ENCODE measurements around the gene PLAAT2.

DNA sequence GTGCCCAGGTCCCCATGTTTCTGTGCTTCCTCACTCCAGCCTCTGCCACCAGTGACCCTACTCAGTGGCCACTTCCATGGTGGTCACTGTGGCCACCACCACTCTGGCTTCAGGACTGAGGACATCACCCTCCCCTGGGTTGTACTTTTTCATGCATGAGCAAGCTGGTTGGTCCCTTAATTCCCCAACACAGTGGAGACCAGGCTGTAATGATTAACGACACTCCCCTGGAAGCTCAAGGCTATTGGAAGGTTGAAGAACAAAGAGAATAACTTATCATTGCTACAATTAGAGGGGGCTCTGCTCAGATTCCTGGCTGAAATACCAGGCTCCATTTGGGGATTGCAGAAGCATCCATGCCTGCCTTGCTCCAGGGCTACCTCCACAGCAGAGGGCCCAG is 16.1 kb downstream of the PLAAT2 start:
- no peak for TF ChIP-seq RXRA (IDR thresholded peaks at IDR 0.05)
- TF ChIP-seq, protein P1, sequence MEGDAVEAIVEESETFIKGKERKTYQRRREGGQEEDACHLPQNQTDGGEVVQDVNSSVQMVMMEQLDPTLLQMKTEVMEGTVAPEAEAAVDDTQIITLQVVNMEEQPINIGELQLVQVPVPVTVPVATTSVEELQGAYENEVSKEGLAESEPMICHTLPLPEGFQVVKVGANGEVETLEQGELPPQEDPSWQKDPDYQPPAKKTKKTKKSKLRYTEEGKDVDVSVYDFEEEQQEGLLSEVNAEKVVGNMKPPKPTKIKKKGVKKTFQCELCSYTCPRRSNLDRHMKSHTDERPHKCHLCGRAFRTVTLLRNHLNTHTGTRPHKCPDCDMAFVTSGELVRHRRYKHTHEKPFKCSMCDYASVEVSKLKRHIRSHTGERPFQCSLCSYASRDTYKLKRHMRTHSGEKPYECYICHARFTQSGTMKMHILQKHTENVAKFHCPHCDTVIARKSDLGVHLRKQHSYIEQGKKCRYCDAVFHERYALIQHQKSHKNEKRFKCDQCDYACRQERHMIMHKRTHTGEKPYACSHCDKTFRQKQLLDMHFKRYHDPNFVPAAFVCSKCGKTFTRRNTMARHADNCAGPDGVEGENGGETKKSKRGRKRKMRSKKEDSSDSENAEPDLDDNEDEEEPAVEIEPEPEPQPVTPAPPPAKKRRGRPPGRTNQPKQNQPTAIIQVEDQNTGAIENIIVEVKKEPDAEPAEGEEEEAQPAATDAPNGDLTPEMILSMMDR (IDR thresholded peaks at IDR 0.05; ENCODE audit: low read depth, low read length, missing input control), result no peak
- no peak for TF ChIP-seq TAF1 (conservative IDR thresholded peaks at IDR 0.05)
- no peak for TF ChIP-seq RAD21 (IDR thresholded peaks at IDR 0.05)
- no peak for TF ChIP-seq GABPA (IDR thresholded peaks at IDR 0.05 in 1 of 2, conservative IDR thresholded peaks at IDR 0.05 in 1 of 2)
